CD4-positive, alpha-beta T cell treated with Interleukin-4 for 4 hours (primary cell): ENCODE measurements around the gene ARSB.
"Not testable (repeated sequence)": the region's sequence is repeated elsewhere in the genome, so short reads cannot be mapped to it uniquely, and the experiment has no call there.

Experiments used
- DNase-seq: peaks from one replicate; pipeline ENCODE4 v3.0.0-alpha.2; 2020

ARSB gene

GRCh38 chr5:78771260-78772205, 213.6 kb downstream of the ARSB start:
- DNase-seq = no peak

GRCh38 chr5:78768781-78769380, 216.2 kb downstream of the ARSB start:
- no peak for DNase-seq

GRCh38 chr5:78766412-78766762, 218.7 kb downstream of the ARSB start:
- DNase-seq = no peak

GRCh38 chr5:78765756-78766411, 219.2 kb downstream of the ARSB start:
- DNase-seq = no peak

GRCh38 chr5:78765116-78765515, 220.0 kb downstream of the ARSB start:
- no peak for DNase-seq

GRCh38 chr5:78763659-78764189, 221.4 kb downstream of the ARSB start:
- no peak for DNase-seq

- not testable (repeated sequence) for DNase-seq
Observed at GRCh38 chr5:78762743-78763142, 222.4 kb downstream of the ARSB start.

- DNase-seq = no peak
Observed at GRCh38 chr5:78761840-78762239, 223.3 kb downstream of the ARSB start.

- no peak for DNase-seq
Observed at GRCh38 chr5:78760770-78761169, 224.3 kb downstream of the ARSB start.

GRCh38 chr5:78760366-78760765, 224.7 kb downstream of the ARSB start:
- no peak for DNase-seq

GRCh38 chr5:78758169-78758839, 226.8 kb downstream of the ARSB start:
- no peak for DNase-seq

- DNase-seq = no peak
Observed at GRCh38 chr5:78757269-78758053, 227.6 kb downstream of the ARSB start.

- no peak for DNase-seq
Observed at GRCh38 chr5:78756858-78757257, 228.3 kb downstream of the ARSB start.

- DNase-seq = no peak
Observed at GRCh38 chr5:78755822-78756429, 229.2 kb downstream of the ARSB start.

GRCh38 chr5:78754655-78755054, 230.5 kb downstream of the ARSB start:
- DNase-seq = no peak

- DNase-seq = no peak
Observed at GRCh38 chr5:78753093-78753531, 232.0 kb downstream of the ARSB start.

- no peak for DNase-seq
Observed at GRCh38 chr5:78751872-78752271, 233.2 kb downstream of the ARSB start.

GRCh38 chr5:78750281-78750680, 234.8 kb downstream of the ARSB start:
- no peak for DNase-seq

- DNase-seq = no peak
Observed at GRCh38 chr5:78747705-78748359, 237.3 kb downstream of the ARSB start.

- DNase-seq = no peak
Observed at GRCh38 chr5:78747055-78747454, 238.1 kb downstream of the ARSB start.
